Head of caudate nucleus (tissue), 42 donors: ENCODE data around the gene MASP2.
"Not testable (repeated sequence)": the region's sequence is repeated elsewhere in the genome, so short reads cannot be mapped to it uniquely, and the experiment has no call there.

Experiments used
- DNase-seq, 42 donors: peaks; one replicate each; pipeline versions ENCODE4 v3.0.0 to v3.0.0-alpha.2; 2020 to 2021; ENCODE audit warnings: mixed read lengths in 7 of 42
- intact Hi-C: fragments of 100-400 bp; cut with DNase I; formaldehyde crosslinking; loops from one replicate; pipeline ENCODE4 v1.15.0; 2022

Gene MASP2

GRCh38 chr1:11046625-11047365 lies at the start of gene MASP2:
MASP2 (minus strand) TSS chr1:11047239; CDS start chr1:11047207, 32 bp downstream.
- intact Hi-C loops: no loop called here
- DNase-seq: peak in 5 of 42 donors; percentile 6 to 27 (median 15)

GRCh38 chr1:11083784-11084183 lies 36.7 kb upstream of the MASP2 start:
- intact Hi-C loops, DNase-seq: not testable (repeated sequence)

GRCh38 chr1:11080931-11081330 lies 33.9 kb upstream of the MASP2 start:
- intact Hi-C loops: no loop called here
- peak in 4 of 42 donors; percentile 5 to 25 (median 20) for DNase-seq

- peak in 3 of 42 donors; percentile 4 to 17 (median 13) for DNase-seq
- intact Hi-C loops: no loop called here
These were observed 31.6 kb upstream of the MASP2 start for GRCh38 chr1:11078631-11079030.

GRCh38 chr1:11073398-11073797 lies 26.4 kb upstream of the MASP2 start:
- peak in 2 of 42 donors; percentile 4 to 14 for DNase-seq
- intact Hi-C loops: not testable (repeated sequence)

- DNase-seq: peak in 19 of 42 donors; percentile 8 to 75 (median 41)
- intact Hi-C loops: no loop called here
These were observed 25.3 kb upstream of the MASP2 start for GRCh38 chr1:11072216-11072917.

GRCh38 chr1:11071463-11072215 lies 24.6 kb upstream of the MASP2 start:
- peak in 13 of 42 donors; percentile 16 to 55 (median 31) for DNase-seq
- intact Hi-C loops: no loop called here

- intact Hi-C loops: no loop called here
These were observed 23.8 kb upstream of the MASP2 start for GRCh38 chr1:11070876-11071275.

GRCh38 chr1:11068600-11069473 lies 21.8 kb upstream of the MASP2 start:
- DNase-seq: peak in 13 of 42 donors; percentile 3 to 40 (median 17)
- intact Hi-C loops: no loop called here

More at GRCh38 chr1:11070876-11071275, 23.8 kb upstream of the MASP2 start:
- DNase-seq: peak in 8 of 42 donors; percentile 4 to 40 (median 16)

GRCh38 chr1:11067716-11068599 lies 20.9 kb upstream of the MASP2 start:
- DNase-seq: peak in 34 of 42 donors; percentile 29 to 72 (median 56)

GRCh38 chr1:11065796-11066195 lies 18.8 kb upstream of the MASP2 start:
- DNase-seq: peak in 2 of 42 donors; percentile 3 to 9
- intact Hi-C loops: no loop called here

More at GRCh38 chr1:11067716-11068599, 20.9 kb upstream of the MASP2 start:
- intact Hi-C loops: no loop called here

GRCh38 chr1:11064942-11065341 lies 17.9 kb upstream of the MASP2 start:
- no peak for DNase-seq
- intact Hi-C loops: no loop called here

- peak in 6 of 42 donors; percentile 20 to 38 (median 33) for DNase-seq
- intact Hi-C loops: not testable (repeated sequence)
These were observed 17.0 kb upstream of the MASP2 start for GRCh38 chr1:11063937-11064537.

GRCh38 chr1:11062965-11063401 lies 15.9 kb upstream of the MASP2 start:
- intact Hi-C loops: no loop called here
- DNase-seq: peak in 8 of 42 donors; percentile 3 to 25 (median 21)

- intact Hi-C loops: no loop called here
- DNase-seq: peak in 12 of 42 donors; percentile 4 to 54 (median 24)
These were observed 14.8 kb upstream of the MASP2 start for GRCh38 chr1:11061652-11062365.
